ENCODE results near the gene DRD1.

The DRD1 gene

DNA sequence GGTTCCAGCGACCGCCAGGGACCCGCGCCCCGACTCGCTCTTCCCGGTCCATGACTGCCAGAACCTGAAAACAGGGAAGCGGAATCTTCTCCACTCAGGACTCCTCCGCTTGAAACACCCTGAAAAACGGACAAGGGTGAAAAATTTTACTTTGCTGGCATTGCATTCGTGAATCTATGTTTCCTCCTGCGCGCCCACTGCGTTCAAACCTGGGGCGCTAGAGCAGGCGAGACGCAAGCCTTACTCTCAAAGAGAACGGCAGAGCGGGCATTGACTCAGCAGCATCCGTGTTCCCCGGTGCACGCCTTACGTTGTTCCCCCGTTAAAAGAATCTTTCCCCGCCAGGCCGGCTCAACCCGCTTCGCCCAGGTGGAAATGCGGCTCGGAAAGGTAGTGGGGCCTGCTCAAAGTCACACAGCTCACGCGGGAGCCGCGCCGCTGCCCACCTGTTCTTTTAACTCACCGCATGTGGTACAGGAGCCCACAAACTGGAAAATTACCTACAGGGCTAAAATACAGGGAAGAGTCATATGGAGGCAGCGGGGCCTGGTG, 999 bp upstream of the DRD1 start:
- no peaks in the 10 kb centered on the region for H3K79me2 ChIP-seq (ENCODE audit: insufficient read depth, low read length)
- H3K4me3 ChIP-seq (ENCODE audit: insufficient read depth, low read length, poor library complexity, severe bottlenecking) = no peak overlapping the region
- H3K27ac ChIP-seq (ENCODE audit: low read depth, low read length) = no peak overlapping the region
- H3K9me3 ChIP-seq (ENCODE audit: insufficient read depth, low read length) = no peaks in the 10 kb centered on the region
- H3K9ac ChIP-seq (ENCODE audit: low read length) = no peak overlapping the region
- no peaks in the 10 kb centered on the region for H3K9me2 ChIP-seq (replicated peaks; ENCODE audit: insufficient read depth, low read length)
- no peaks in the 10 kb centered on the region for H3F3A ChIP-seq (ENCODE audit: insufficient read depth)
- H4K20me1 ChIP-seq (ENCODE audit: low read depth, low read length) = no peaks in the 10 kb centered on the region
- TF ChIP-seq EZH2phosphoT487 (conservative IDR thresholded peaks at IDR 0.05; ENCODE audit: low read length) (no peak), CTCF (IDR thresholded peaks at IDR 0.05; ENCODE audit: insufficient read depth, low read length, poor library complexity, severe bottlenecking) (no peak)
- H3K27me3 ChIP-seq (ENCODE audit: low read length) = no peaks in the 10 kb centered on the region
- H2AFZ ChIP-seq (ENCODE audit: low read depth, low read length, severe bottlenecking) = no peak overlapping the region
- H3K36me3 ChIP-seq (ENCODE audit: low read length) = no peaks in the 10 kb centered on the region
- H3K4me2 ChIP-seq (ENCODE audit: low read depth, low read length, poor library complexity, severe bottlenecking) = no peak overlapping the region

DNA sequence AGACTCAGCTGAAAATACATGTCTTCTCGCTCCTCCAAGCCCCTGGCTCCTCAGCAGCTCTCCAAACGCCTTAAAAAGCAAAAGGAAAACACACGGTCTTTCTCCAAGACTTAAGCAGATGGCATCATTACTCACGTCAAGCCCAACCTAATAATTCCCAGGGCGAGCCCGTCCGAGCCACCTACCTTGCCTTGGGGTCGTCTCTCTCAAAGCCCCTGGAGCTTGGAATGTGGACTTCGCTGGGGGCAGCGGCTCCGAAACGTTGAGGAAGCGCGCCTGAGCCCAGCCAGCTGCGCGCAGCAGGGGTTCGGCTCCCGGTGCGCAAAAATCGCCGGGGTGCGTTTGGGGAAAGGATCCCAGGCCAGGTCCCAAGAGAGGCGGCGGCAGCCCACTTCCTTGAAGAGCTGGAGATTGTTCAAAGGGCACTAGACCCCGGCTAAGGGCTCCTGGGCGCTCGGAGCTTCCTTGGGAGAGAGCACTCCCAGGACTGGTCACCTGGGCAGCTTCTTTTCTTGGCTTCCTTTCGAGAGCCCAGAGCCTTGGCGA, 395 bp downstream of the DRD1 start:
- H3K36me3 ChIP-seq (ENCODE audit: low read length) = no peaks in the 10 kb centered on the region
- H3K9ac ChIP-seq (ENCODE audit: low read length) = no peak overlapping the region
- H3K4me2 ChIP-seq (ENCODE audit: low read depth, low read length, poor library complexity, severe bottlenecking) = no peak overlapping the region
- no peaks in the 10 kb centered on the region for H3K9me3 ChIP-seq (ENCODE audit: insufficient read depth, low read length)
- no peak overlapping the region for H2AFZ ChIP-seq (ENCODE audit: low read depth, low read length, severe bottlenecking)
- H3K4me3 ChIP-seq (ENCODE audit: insufficient read depth, low read length, poor library complexity, severe bottlenecking) = no peak overlapping the region
- TF ChIP-seq CTCF (IDR thresholded peaks at IDR 0.05; ENCODE audit: insufficient read depth, low read length, poor library complexity, severe bottlenecking) = no peak
- TF ChIP-seq EZH2phosphoT487 (conservative IDR thresholded peaks at IDR 0.05; ENCODE audit: low read length) = no peak
- H3F3A ChIP-seq (ENCODE audit: insufficient read depth) = no peaks in the 10 kb centered on the region
- no peaks in the 10 kb centered on the region for H4K20me1 ChIP-seq (ENCODE audit: low read depth, low read length)
- H3K27me3 ChIP-seq (ENCODE audit: low read length) = no peaks in the 10 kb centered on the region
- H3K9me2 ChIP-seq (replicated peaks; ENCODE audit: insufficient read depth, low read length) = no peaks in the 10 kb centered on the region
- H3K27ac ChIP-seq (ENCODE audit: low read depth, low read length) = no peak overlapping the region
- no peaks in the 10 kb centered on the region for H3K79me2 ChIP-seq (ENCODE audit: insufficient read depth, low read length)

DNA sequence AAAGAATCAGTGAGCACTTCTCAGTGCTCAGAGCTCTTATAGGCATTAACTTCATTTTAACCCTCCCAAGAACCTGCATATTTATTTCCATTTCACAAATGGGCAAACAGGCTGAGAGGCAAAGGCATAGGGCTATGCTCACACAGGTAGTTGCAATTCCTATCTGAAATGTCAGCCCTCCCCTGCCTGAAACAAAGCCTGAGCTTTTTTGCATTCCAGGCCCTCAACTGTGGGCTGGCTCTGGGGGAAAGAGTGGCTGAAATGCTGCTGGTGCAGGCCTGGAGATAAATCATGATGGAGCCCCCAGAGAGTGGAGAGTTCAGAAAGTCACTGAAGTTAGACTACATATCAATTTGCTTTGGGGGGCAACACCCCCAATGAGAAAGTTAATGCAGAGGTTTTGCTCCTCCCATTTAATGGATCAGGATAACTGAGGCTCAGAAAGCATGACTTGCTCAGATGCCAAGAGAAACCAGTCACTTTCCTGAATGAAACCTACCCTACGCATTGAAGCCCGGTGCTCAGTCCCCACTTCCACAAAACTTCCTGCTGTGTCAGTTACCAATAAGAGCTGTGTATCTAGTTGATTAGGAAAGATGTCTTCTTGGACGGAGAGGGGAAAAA, 5.6 kb downstream of the DRD1 start:
- H3K27ac ChIP-seq (ENCODE audit: low read depth, low read length) = no peak overlapping the region
- no peaks in the 10 kb centered on the region for H4K20me1 ChIP-seq (ENCODE audit: low read depth, low read length)
- no peak overlapping the region for H3K4me2 ChIP-seq (ENCODE audit: low read depth, low read length, poor library complexity, severe bottlenecking)
- no peak overlapping the region for H2AFZ ChIP-seq (ENCODE audit: low read depth, low read length, severe bottlenecking)
- H3F3A ChIP-seq (ENCODE audit: insufficient read depth) = no peaks in the 10 kb centered on the region
- no peaks in the 10 kb centered on the region for H3K9me3 ChIP-seq (ENCODE audit: insufficient read depth, low read length)
- no peaks in the 10 kb centered on the region for H3K36me3 ChIP-seq (ENCODE audit: low read length)
- no peaks in the 10 kb centered on the region for H3K27me3 ChIP-seq (ENCODE audit: low read length)
- no peaks in the 10 kb centered on the region for H3K9me2 ChIP-seq (replicated peaks; ENCODE audit: insufficient read depth, low read length)
- no peak for TF ChIP-seq CTCF (IDR thresholded peaks at IDR 0.05; ENCODE audit: insufficient read depth, low read length, poor library complexity, severe bottlenecking)
- TF ChIP-seq EZH2phosphoT487 (conservative IDR thresholded peaks at IDR 0.05; ENCODE audit: low read length) = no peak
- H3K4me3 ChIP-seq (ENCODE audit: insufficient read depth, low read length, poor library complexity, severe bottlenecking) = no peak overlapping the region
- H3K9ac ChIP-seq (ENCODE audit: low read length) = no peak overlapping the region
- H3K79me2 ChIP-seq (ENCODE audit: insufficient read depth, low read length) = no peaks in the 10 kb centered on the region
